Measurements from ENCODE around the gene PPP1R13B.
"Not testable (repeated sequence)": the region's sequence is repeated elsewhere in the genome, so short reads cannot be mapped to it uniquely, and the experiment has no call there.

PPP1R13B gene

GRCh38 chr14:103699901-103700752 lies 147.2 kb downstream of the PPP1R13B start:
- no peak for DNase-seq (ENCODE audit: low read depth in 2 of 2)

- DNase-seq (ENCODE audit: low read depth in 2 of 2): no peak
Measured at GRCh38 chr14:103699261-103699661, 148.1 kb downstream of the PPP1R13B start.

- DNase-seq (ENCODE audit: low read depth in 2 of 2): no peak
Measured at GRCh38 chr14:103698380-103699260, 148.8 kb downstream of the PPP1R13B start.

- DNase-seq (ENCODE audit: low read depth in 2 of 2): no peak
Measured at GRCh38 chr14:103697603-103698379, 149.6 kb downstream of the PPP1R13B start.

GRCh38 chr14:103697206-103697602 lies 150.2 kb downstream of the PPP1R13B start:
- DNase-seq (ENCODE audit: low read depth in 2 of 2): no peak

GRCh38 chr14:103696466-103697071 lies 150.8 kb downstream of the PPP1R13B start:
- no peak for DNase-seq (ENCODE audit: low read depth in 2 of 2)

- DNase-seq (ENCODE audit: low read depth in 2 of 2): no peak
Measured at GRCh38 chr14:103696070-103696402, 151.3 kb downstream of the PPP1R13B start.

GRCh38 chr14:103695296-103696069 lies 151.9 kb downstream of the PPP1R13B start:
- DNase-seq (ENCODE audit: low read depth in 2 of 2): no peak

GRCh38 chr14:103694572-103695026 lies 152.8 kb downstream of the PPP1R13B start:
- DNase-seq (ENCODE audit: low read depth in 2 of 2): no peak

- DNase-seq (ENCODE audit: low read depth in 2 of 2): no peak
Measured at GRCh38 chr14:103693515-103693914, 153.9 kb downstream of the PPP1R13B start.

- DNase-seq (ENCODE audit: low read depth in 2 of 2): no peak
Measured at GRCh38 chr14:103692871-103693270, 154.5 kb downstream of the PPP1R13B start.

GRCh38 chr14:103692159-103692558 lies 155.2 kb downstream of the PPP1R13B start:
- no peak for DNase-seq (ENCODE audit: low read depth in 2 of 2)

- not testable (repeated sequence) for DNase-seq (ENCODE audit: low read depth in 2 of 2)
Measured at GRCh38 chr14:103691655-103692054, 155.7 kb downstream of the PPP1R13B start.

GRCh38 chr14:103690332-103690731 lies 157.0 kb downstream of the PPP1R13B start:
- DNase-seq (ENCODE audit: low read depth in 2 of 2): no peak

GRCh38 chr14:103688906-103689902 lies 158.2 kb downstream of the PPP1R13B start:
- no peak for DNase-seq (ENCODE audit: low read depth in 2 of 2)

- no peak for DNase-seq (ENCODE audit: low read depth in 2 of 2)
Measured at GRCh38 chr14:103688441-103688840, 158.9 kb downstream of the PPP1R13B start.

GRCh38 chr14:103687712-103688111 lies 159.7 kb downstream of the PPP1R13B start:
- DNase-seq (ENCODE audit: low read depth in 2 of 2): no peak

- DNase-seq (ENCODE audit: low read depth in 2 of 2): no peak
Measured at GRCh38 chr14:103686831-103687485, 160.4 kb downstream of the PPP1R13B start.

All from stimulated activated CD4-positive, alpha-beta T cell treated with anti-CD3 and anti-CD28 coated beads, Interleukin-15, amount 100 ng/mL, for 48 hours (primary cell).